Pancreas (tissue), 10 donors: ENCODE data around the gene CTH. TPM values are rescaled to one million over a fixed set of nuclear protein-coding genes. Genes with fewer than 3 reads are reported as not detected.
"Not testable (repeated sequence)": the region's sequence is repeated elsewhere in the genome, so short reads cannot be mapped to it uniquely, and the experiment has no call there.

Source experiments
- ATAC-seq, 4 donors: fragments of 200-7000 bp; cut with Tn5 transposase; one replicate each; pipeline versions ENCODE4 v1.8.0 to v1.9.1; 2020; ENCODE audit warnings: mild to moderate bottlenecking in 4 of 4, moderate library complexity in 4 of 4
- DNase-seq, 6 donors: peaks; one replicate each; pipeline ENCODE4 v3.0.0-alpha.2; 2020
- FAIRE-seq: peaks from 2 replicates; lab custom pipeline; 2012; peaks lifted over from hg19 to GRCh38; lab: Jason Lieb, UNC
- H3K27ac ChIP-seq, 4 donors: fragments of 200-600 bp; sonication (generic); 1 replicate in 3 of 4; 2 replicates in 1 of 4; pipeline versions ENCODE4 v1.5.0 to v1.8.0; 2020
- H3K27me3 ChIP-seq, 4 donors: fragments of 200-600 bp; one replicate each; pipeline ENCODE4 v1.8.0; 2021
- H3K36me3 ChIP-seq, 3 donors: fragments of 200-600 bp; sonication (generic) in 1 of 3; one replicate each; pipeline versions ENCODE4 v1.5.0 to v1.8.0; 2020 to 2021
- H3K4me1 ChIP-seq, 3 donors: fragments of 200-600 bp; one replicate each; pipeline ENCODE4 v1.8.0; 2021
- H3K4me3 ChIP-seq, 4 donors: fragments of 200-600 bp; sonication (generic) in 2 of 4; one replicate each; pipeline versions ENCODE4 v1.5.0 to v1.8.0; 2020 to 2021
- H3K9me3 ChIP-seq, 4 donors: fragments of 200-600 bp; one replicate each; pipeline ENCODE4 v1.8.0; 2021
- WGBS, 2 donors: extraction: QIAGEN DNeasy Blood & Tissue Kit; methylation state at CpG; one replicate each; pipeline ENCODE4 v1.1.7; 2013; 5-methylcytosine and 5-hydroxymethylcytosine counted together
- intact Hi-C, 3 donors: fragments of 100-400 bp; cut with DNase I; formaldehyde crosslinking; loops; one replicate each; pipeline versions ENCODE4 v1.11.1 to v1.14.2; 2022
- polyA plus RNA-seq, 2 donors: library from polyadenylated mRNA; stranded (reverse); fragments of 200-250 nt; gene quantifications; one replicate each; pipeline ENCODE4 v1.2.3, GENCODE V29; 2013
- total RNA-seq, 6 donors: library from RNA; stranded (reverse); fragmentation: NEBNext Ultra II Directional in 4 of 6; extraction: Animal tissue kit (Norgen Biotek cat#: 25700) in 4 of 6; gene quantifications; one replicate each; pipeline versions ENCODE4 v1.2.1 to v1.2.4, GENCODE V29; 2021 to 2023
- TF ChIP-seq, protein P1 (sequence below), 4 donors: fragments of 200-600 bp; sonication (generic) in 3 of 4; IDR thresholded peaks; one replicate each; pipeline versions ENCODE4 v1.5.0 to v1.8.0; 2021; ENCODE audit warnings: antibody characterized with exemption in 4 of 4
- donor health status: healthy with polysubstance abuse.
- donor health status: DM: no; HTN: no; CAD: no; lungs with moderate emphysema.
- donor health status: DM: no; HTN: no; CAD: no.
- donor health status: control.
- donor health status: control.
- donor health status: Bipolar disorder and iron deficiency.
- donor health status: DM: yes; HTN: yes; CAD: no.
- donor health status: DM: no; HTN: no; CAD: no.
- donor health status: DM: no; HTN: no; CAD: no.
- donor health status: DM: yes; HTN: yes; CAD: no.

Gene CTH
- total and polyA plus RNA-seq, 8 donors, result 3.3 to 39.7 (median 5.2) TPM

- DNase-seq (no peak), FAIRE-seq (no peak), ATAC-seq (no peak)
- Histone ChIP-seq H3K36me3 (no peaks in the 10 kb centered on the region), H3K4me1 (peaks cover 0 to 12% (median 9%) of the 10 kb centered on the region in 3 donors), H3K27ac (no peak overlapping the region), H3K9me3 (no peaks in the 10 kb centered on the region), H3K27me3 (no peaks in the 10 kb centered on the region), H3K4me3 (no peak overlapping the region)
- intact Hi-C loops, result no loop called here
- WGBS, 2 donors, result 93 to 100% methylated on average over 2 of the region's 2 CpGs
- TF ChIP-seq, protein P1, sequence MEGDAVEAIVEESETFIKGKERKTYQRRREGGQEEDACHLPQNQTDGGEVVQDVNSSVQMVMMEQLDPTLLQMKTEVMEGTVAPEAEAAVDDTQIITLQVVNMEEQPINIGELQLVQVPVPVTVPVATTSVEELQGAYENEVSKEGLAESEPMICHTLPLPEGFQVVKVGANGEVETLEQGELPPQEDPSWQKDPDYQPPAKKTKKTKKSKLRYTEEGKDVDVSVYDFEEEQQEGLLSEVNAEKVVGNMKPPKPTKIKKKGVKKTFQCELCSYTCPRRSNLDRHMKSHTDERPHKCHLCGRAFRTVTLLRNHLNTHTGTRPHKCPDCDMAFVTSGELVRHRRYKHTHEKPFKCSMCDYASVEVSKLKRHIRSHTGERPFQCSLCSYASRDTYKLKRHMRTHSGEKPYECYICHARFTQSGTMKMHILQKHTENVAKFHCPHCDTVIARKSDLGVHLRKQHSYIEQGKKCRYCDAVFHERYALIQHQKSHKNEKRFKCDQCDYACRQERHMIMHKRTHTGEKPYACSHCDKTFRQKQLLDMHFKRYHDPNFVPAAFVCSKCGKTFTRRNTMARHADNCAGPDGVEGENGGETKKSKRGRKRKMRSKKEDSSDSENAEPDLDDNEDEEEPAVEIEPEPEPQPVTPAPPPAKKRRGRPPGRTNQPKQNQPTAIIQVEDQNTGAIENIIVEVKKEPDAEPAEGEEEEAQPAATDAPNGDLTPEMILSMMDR (IDR thresholded peaks at IDR 0.05), result no peak
These were observed 1.9 kb upstream of the CTH start for GRCh38 chr1:70409136-70409535.

- H3K4me1 ChIP-seq, result peaks cover 0 to 12% (median 9%) of the 10 kb centered on the region in 3 donors
- no peaks in the 10 kb centered on the region for H3K36me3 ChIP-seq
- ATAC-seq (peak; percentile 19 to 50 (median 40)), FAIRE-seq (no peak), DNase-seq (peak in 1 of 6 donors; percentile 54)
- TF ChIP-seq, protein P1 (IDR thresholded peaks at IDR 0.05), result no peak
- no peaks in the 10 kb centered on the region for H3K9me3 ChIP-seq
- intact Hi-C loops, result no loop called here
- H3K4me3 ChIP-seq, result peak overlapping the region; percentile 45 to 52 (median 48)
- H3K27ac ChIP-seq, result peak overlapping the region; percentile 93 to 96 (median 96)
- WGBS, 2 donors, result 1% methylated on average over 17 of the region's 17 CpGs
- H3K27me3 ChIP-seq, result no peaks in the 10 kb centered on the region
These were observed 334 bp downstream of the CTH start for GRCh38 chr1:70411360-70411844.

- ATAC-seq (no peak), FAIRE-seq (no peak), DNase-seq (no peak)
- Histone ChIP-seq H3K9me3 (no peaks in the 10 kb centered on the region), H3K27me3 (no peaks in the 10 kb centered on the region), H3K4me3 (no peak overlapping the region), H3K36me3 (peaks cover 0 to 8% (median 0%) of the 10 kb centered on the region in 3 donors), H3K4me1 (peaks cover 0 to 7% (median 4%) of the 10 kb centered on the region in 3 donors), H3K27ac (no peak overlapping the region)
- 67 to 90% methylated on average over 4 of the region's 4 CpGs for WGBS, 2 donors
- TF ChIP-seq, protein P1 (IDR thresholded peaks at IDR 0.05), result no peak
- intact Hi-C loops, result no loop called here
These were observed 4.8 kb downstream of the CTH start for GRCh38 chr1:70415882-70416281.

DNA sequence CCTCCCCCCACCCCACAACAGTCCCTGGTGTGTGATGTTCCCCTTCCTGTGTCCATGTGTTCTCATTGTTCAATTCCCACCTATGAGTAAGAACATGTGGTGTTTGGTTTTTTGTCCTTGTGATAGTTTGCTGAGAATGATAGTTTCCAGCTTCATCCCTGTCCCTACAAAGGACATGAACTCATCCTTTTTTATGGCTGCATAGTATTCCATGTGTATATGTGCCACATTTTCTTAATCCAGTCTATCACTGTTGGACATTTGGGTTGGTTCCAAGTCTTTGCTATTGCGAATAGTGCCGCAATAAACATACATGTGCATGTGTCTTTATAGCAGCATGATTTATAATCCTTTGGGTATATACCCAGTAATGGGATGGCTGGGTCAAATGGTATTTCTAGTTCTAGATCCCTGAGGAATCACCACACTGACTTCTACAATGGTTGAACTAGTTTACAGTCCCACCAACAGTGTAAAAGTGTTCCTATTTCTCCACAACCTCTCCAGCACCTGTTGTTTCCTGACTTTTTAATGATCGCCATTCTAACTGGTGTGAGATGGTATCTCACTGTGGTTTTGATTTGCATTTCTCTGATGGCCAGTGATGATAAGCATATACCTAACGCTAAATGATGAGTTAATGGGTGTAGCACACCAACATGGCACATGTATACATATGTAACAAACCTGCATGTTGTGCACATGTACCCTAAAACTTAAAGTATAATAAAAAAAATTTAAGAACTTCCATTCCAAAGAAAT lies 8.1 kb downstream of the CTH start:
- WGBS, 2 donors, result 84 to 91% methylated on average over 3 to 4 of the region's 4 CpGs
- H3K27ac ChIP-seq, intact Hi-C loops, H3K4me1 ChIP-seq, H3K9me3 ChIP-seq, ATAC-seq, FAIRE-seq, DNase-seq, H3K36me3 ChIP-seq, H3K4me3 ChIP-seq, H3K27me3 ChIP-seq: not testable (repeated sequence)

GRCh38 chr1:70420320-70420719 lies 9.3 kb downstream of the CTH start:
- ATAC-seq, result no peak
- Histone ChIP-seq H3K27me3 (no peaks in the 10 kb centered on the region), H3K36me3 (peaks cover 0 to 8% (median 0%) of the 10 kb centered on the region in 3 donors), H3K4me3 (no peak overlapping the region), H3K9me3 (no peaks in the 10 kb centered on the region), H3K27ac (no peak overlapping the region), H3K4me1 (no peaks in the 10 kb centered on the region)
- TF ChIP-seq, protein P1 (IDR thresholded peaks at IDR 0.05), result no peak
- intact Hi-C loops, result no loop called here
- 91% methylated on average over 4 of the region's 4 CpGs for WGBS, 2 donors
- no peak for DNase-seq
- FAIRE-seq, result no peak
